Activated CD8-positive, alpha-beta memory T cell treated with anti-CD3 and anti-CD28 coated beads for 36 hours (primary cell): ENCODE results near the gene CNNM1. TPM values are rescaled to one million over a fixed set of nuclear protein-coding genes. Genes with fewer than 3 reads are reported as not detected.

ENCODE experiments used
- CTCF ChIA-PET: fragments of 350-600 bp; sonication (Branson Sonifier 250); formaldehyde crosslinking; loops from one replicate; lab custom pipeline; 2021; ENCODE audit warnings: antibody characterized with exemption; lab: Charles Lee
- POLR2A ChIA-PET: fragments of 350-600 bp; sonication (Branson Sonifier 250); formaldehyde crosslinking; loops from one replicate; lab custom pipeline; 2021; ENCODE audit warnings: antibody characterized with exemption; lab: Charles Lee
- total RNA-seq, 2 experiments: library from RNA; stranded (reverse); gene quantifications; one replicate each; pipeline ENCODE4 v1.2.3, GENCODE V29; 2021

The CNNM1 gene
- total RNA-seq, 2 experiments from 2014 or later = 0.23 to 0.38 TPM

DNA sequence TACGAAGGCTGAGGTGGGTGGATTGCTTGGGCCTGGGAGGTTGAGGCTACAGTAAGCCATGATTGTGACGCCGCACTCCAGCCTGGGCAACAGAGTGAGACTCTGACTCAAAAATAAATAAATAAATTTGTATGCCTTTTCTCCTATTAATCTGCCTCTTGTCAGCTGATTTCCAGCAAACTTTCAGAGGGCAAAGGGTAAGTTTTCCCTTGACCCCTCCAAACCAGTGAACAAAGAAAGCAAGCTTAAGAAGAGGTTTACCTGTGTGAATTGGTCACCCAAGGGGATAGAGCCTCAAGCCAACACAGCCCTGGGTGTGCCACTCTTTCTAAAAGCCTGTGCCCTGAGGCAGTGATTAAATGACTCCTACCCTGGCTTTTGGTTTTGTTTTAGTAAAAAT is 70.5 kb downstream of the CNNM1 start:
- POLR2A ChIA-PET = no interaction called here
- CTCF ChIA-PET = no interaction called here

GRCh38 chr10:99403674-99404073 is 74.5 kb downstream of the CNNM1 start:
- ChIA-PET POLR2A (no interaction called here), CTCF (no interaction called here)

DNA sequence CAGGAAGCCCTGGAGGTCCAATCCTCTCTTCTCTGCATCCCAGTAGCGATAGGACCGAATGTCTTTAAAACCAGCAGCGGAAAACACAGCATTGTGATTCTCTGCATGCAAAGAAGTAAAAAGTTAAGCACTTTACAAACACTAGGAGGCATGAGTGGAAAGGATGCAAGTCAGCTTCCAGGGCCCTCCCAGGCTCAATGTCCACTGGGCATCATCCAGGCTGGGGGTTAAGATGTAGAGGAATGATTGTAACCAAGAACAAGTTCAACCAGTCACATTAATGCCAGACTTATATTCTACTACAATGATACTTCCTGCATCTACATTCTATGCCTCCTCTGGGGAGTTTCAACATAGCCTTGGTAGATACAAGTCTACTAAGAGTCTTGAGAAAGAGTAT is 77.0 kb downstream of the CNNM1 start:
- ChIA-PET POLR2A (no interaction called here), CTCF (no interaction called here)

- ChIA-PET CTCF (no interaction called here), POLR2A (no interaction called here)
Observed at GRCh38 chr10:99410146-99410545, 81.0 kb downstream of the CNNM1 start.

DNA sequence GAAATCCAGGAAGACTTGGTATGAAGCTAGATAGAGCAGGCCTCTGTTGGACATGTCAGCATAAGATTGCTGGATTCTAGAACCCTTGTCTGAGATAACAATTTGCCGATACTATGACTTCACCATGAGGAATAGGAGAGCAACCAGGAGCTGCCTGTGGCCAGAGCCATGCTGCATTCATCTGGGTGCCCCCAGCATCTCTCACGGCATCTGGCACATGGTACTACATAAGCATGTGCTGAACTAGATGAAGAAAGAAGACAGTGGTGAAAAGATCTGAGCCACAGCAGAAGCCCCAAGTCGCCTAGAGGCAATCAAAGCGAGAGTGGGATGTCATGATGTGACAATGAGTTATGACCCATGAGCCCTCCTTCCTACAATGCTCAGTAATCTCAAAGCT is 81.7 kb downstream of the CNNM1 start:
- POLR2A ChIA-PET = no interaction called here
- CTCF ChIA-PET = no interaction called here

DNA sequence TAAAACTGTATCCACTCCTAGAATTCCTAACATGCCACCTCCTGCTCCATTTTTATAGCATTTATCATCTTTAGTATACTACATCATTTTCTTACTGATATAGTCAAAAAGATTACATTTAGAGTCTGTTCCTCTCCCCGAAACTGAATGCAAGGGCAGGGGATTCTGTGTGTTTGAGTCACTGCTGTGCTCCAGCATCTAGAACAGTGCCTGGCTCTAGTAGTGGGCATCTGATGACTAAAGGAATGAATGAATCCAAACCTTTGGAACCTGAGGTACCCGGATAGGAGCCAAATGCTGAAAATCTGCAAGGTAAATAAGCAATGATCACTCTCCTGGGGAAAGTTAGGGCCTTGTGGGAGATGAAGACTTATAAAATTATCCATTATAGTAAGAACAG is 82.4 kb downstream of the CNNM1 start:
- CTCF ChIA-PET = no interaction called here
- POLR2A ChIA-PET = no interaction called here

DNA sequence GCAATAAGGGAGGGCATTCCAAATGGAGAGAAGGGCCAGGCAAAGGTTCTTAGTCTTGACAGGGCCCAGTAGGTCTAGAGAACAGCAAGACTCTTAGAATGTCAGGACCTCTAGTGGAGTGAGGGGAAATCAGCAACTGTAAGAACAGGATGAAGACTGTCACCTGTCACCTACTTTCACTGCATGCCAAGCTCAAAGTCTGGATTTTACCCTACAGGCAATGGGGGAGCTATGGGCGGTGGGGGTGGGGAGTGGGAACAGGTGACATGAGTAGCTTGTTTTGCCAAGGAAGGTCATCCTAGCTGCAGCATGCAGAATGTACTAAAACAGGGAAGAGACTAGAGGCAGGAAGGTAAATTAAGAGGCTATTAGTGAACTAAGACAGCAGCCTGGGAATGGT is 82.9 kb downstream of the CNNM1 start:
- CTCF ChIA-PET = no interaction called here

GRCh38 chr10:99418910-99419624 is 89.9 kb downstream of the CNNM1 start:
- CTCF ChIA-PET = interaction anchor here (1.7 kb wide), 1 partner anchor 29 kb away, joined by 4 read pairs; no protein-coding TSS in a partner anchor
- POLR2A ChIA-PET = no interaction called here

More for the DNA sequence above, 82.9 kb downstream of the CNNM1 start:
- POLR2A ChIA-PET = no interaction called here

- CTCF ChIA-PET = interaction anchor here (1.7 kb wide), 1 partner anchor 29 kb away, joined by 4 read pairs; no protein-coding TSS in a partner anchor
- POLR2A ChIA-PET = no interaction called here
Observed at GRCh38 chr10:99419688-99420087, 90.5 kb downstream of the CNNM1 start.

DNA sequence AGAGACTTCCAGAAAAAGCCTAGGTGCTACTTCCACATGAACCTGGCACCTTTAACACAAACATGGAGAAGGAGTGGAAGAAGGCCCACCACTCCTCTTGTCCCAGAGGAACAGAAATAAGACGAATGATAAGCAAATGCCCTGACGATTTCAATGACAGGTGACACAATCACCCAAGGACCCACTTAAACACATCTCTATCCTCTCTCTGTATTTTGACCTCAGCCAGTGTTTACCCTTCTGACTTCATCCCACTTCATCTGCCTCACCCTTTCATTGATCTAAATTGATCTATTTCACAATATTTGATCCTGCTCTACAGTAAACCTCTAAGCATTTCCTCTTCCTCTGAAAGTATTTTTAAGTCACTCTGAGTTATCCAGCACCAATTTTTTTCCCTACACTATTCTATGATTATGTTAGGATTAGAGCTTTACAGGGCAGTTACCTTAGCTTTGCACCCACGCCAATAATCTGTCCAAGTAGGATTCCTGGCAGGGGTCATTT is 92.1 kb downstream of the CNNM1 start:
- CTCF ChIA-PET = no interaction called here
- POLR2A ChIA-PET = no interaction called here

DNA sequence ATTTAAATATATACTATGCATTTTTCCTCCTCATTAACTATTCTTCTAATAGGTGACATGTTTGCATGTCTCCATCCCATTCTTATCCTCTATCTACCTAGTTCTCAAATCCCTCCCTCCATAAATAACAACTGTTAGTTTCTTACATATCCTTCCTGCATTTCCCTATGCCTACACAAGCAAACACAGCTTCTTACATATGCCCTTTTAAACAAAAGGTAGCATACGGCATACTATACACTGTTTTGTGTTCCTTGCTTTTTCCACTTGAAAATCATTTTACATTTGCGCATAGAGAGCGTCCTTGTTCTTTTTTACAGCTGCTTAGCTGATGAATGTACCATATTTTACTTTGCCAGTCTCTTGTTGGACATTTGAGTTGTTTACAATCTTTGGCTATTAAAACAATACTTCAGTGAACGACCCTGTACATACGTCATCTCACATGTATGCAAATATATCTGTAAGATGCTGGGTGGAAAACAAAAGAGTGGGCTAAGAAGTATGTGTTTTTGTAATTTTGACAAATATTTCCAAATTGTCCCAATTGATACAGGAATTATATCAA is 93.5 kb downstream of the CNNM1 start:
- POLR2A ChIA-PET = no interaction called here
- CTCF ChIA-PET = no interaction called here

GRCh38 chr10:99424656-99425055 is 95.5 kb downstream of the CNNM1 start:
- POLR2A ChIA-PET = no interaction called here
- CTCF ChIA-PET = no interaction called here

DNA sequence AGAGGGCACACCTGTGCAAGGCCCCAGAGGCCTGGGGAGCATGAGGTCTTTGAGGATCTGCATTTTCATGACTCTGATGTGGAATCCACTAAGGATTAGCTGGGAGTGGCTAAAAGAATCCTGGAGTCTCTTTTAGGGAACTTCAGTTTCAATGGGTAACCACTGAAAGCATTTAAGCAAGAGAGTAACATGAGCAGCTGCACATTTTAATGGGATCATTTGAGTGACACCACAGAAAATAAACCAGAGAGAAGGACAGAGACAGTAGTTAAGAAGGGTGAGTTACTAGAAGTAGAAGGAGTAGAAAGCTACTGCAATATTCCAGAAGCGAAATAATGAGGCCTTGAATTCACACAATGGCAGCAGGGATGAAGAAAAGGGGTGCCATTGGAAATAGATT is 96.0 kb downstream of the CNNM1 start:
- CTCF ChIA-PET = no interaction called here
- POLR2A ChIA-PET = interaction anchor here (1.2 kb wide), 1 partner anchor 195 kb away, joined by 5 read pairs; the partner anchor contains the start of gene SLC25A28

DNA sequence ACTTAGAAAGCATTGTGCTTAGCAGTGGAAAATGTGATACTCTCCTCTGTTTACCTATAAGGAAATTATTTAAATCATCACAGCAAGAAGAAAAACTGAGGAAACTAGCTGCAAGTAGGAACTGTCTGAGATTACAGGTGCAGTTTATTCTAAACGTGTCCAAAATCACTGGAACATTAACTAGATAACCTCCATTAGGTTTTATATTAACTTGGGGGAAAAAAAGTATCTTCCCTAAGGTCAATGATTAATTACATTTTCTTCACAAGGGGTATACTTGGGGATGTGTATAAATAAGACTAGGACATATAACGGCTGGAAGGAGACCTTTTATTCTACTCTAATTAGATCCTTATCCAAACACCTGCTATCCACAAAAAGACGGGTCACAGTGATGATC is 97.5 kb downstream of the CNNM1 start:
- ChIA-PET POLR2A (no interaction called here), CTCF (interaction anchor here (0.8 kb wide), 1 partner anchor 9 kb away, joined by 3 read pairs; no protein-coding TSS in a partner anchor)

- CTCF ChIA-PET = no interaction called here
- POLR2A ChIA-PET = no interaction called here
Observed at GRCh38 chr10:99427566-99428190, 98.5 kb downstream of the CNNM1 start.

DNA sequence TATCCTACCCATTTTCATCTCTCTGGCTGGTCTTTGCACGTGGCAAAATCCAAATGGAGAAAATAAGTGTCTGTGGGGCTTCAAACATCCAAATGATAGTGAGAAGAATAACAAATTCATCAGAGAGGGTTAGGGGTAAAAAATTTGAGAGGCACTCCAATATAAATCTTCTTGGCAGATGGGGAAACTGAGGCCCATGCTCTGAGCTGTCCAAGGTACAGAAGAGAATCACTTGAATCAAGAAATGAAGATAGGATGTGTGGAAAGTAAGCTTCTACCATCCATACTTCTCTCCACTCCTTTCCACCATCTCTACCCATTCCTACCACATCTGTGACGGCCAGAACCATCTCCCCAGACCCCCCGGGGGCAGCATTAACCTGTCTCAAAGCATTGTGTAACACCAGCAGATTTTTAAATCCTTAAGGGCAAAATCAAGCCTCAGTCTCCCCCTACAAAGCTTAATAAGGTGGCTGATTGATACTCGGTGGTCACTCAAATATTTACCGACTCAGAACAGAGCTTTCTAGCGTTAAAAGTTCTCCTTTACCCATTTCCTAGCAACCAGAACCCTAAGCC is 100.5 kb downstream of the CNNM1 start:
- ChIA-PET CTCF (no interaction called here), POLR2A (interaction anchor here (1.0 to 2.7 kb wide), 6 partner anchors 185 to 303 kb away, joined by 3 to 19 read pairs (median 8); partner anchors contain the start of genes COX15, CUTC and SLC25A28)

DNA sequence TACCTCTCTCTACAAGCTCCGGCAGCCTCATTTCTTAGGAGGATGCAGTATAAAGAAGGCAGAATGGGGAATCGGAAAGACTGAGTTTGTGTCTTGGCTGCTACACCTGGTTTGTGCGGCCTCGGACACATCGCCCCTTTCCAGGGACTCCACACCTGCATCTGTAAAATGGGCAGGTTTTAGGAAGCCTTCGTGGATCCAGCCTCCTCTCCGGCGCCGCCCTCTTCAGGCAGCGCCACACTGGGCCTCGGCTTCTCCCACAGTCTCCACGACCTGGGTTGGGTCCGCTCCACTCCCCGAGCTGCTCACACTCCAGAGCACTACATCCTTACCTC is 100.9 kb downstream of the CNNM1 start:
- ChIA-PET CTCF (no interaction called here), POLR2A (interaction anchor here (0.5 to 2.7 kb wide), 9 partner anchors 9 to 302 kb away, joined by 3 to 19 read pairs (median 4); partner anchors contain the start of genes COX15, CUTC and SLC25A28)

- POLR2A ChIA-PET = interaction anchor here (0.5 to 2.7 kb wide), 9 partner anchors 9 to 302 kb away, joined by 3 to 19 read pairs (median 4); partner anchors contain the start of genes COX15, CUTC and SLC25A28
- CTCF ChIA-PET = interaction anchor here (0.5 to 1.2 kb wide), 2 partner anchors 284 to 963 kb away, joined by 3 read pairs; no protein-coding TSS in a partner anchor
Observed at GRCh38 chr10:99430451-99431189, 101.5 kb downstream of the CNNM1 start, which contains the start of gene GOT1. GOT1 (minus strand) TSS chr10:99430624; CDS start chr10:99430565, 59 bp downstream.
